ENCODE data around the gene SNX6. TPM values are rescaled to one million over a fixed set of nuclear protein-coding genes. Genes with fewer than 3 reads are reported as not detected.
"Not testable (repeated sequence)": the region's sequence is repeated elsewhere in the genome, so short reads cannot be mapped to it uniquely, and the experiment has no call there.

Gene SNX6
- total and polyA plus RNA-seq, 9 donors: 44.3 to 80.3 (median 64.5) TPM

- Histone ChIP-seq H3K4me3 (no peak overlapping the region), H3K27ac (no peak overlapping the region), H3K36me3 (no peaks in the 10 kb centered on the region), H3K9me3 (no peaks in the 10 kb centered on the region), H3K27me3 (no peaks in the 10 kb centered on the region), H3K4me1 (ENCODE audit: insufficient read depth) (no peaks in the 10 kb centered on the region)
- TF ChIP-seq, protein P1, sequence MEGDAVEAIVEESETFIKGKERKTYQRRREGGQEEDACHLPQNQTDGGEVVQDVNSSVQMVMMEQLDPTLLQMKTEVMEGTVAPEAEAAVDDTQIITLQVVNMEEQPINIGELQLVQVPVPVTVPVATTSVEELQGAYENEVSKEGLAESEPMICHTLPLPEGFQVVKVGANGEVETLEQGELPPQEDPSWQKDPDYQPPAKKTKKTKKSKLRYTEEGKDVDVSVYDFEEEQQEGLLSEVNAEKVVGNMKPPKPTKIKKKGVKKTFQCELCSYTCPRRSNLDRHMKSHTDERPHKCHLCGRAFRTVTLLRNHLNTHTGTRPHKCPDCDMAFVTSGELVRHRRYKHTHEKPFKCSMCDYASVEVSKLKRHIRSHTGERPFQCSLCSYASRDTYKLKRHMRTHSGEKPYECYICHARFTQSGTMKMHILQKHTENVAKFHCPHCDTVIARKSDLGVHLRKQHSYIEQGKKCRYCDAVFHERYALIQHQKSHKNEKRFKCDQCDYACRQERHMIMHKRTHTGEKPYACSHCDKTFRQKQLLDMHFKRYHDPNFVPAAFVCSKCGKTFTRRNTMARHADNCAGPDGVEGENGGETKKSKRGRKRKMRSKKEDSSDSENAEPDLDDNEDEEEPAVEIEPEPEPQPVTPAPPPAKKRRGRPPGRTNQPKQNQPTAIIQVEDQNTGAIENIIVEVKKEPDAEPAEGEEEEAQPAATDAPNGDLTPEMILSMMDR (IDR thresholded peaks at IDR 0.05): no peak
- TF ChIP-seq EP300 (IDR thresholded peaks at IDR 0.05) (no peak), POLR2A (IDR thresholded peaks at IDR 0.05) (no peak)
- 82 to 88% (median 84%) methylated on average over 10 of the region's 10 CpGs for WGBS, 3 donors
- DNase-seq: no peak
- intact Hi-C loops (cut with DNase I): no loop called here
Observed at GRCh38 chr14:34646570-34647255, 16.8 kb upstream of the SNX6 start.

DNA sequence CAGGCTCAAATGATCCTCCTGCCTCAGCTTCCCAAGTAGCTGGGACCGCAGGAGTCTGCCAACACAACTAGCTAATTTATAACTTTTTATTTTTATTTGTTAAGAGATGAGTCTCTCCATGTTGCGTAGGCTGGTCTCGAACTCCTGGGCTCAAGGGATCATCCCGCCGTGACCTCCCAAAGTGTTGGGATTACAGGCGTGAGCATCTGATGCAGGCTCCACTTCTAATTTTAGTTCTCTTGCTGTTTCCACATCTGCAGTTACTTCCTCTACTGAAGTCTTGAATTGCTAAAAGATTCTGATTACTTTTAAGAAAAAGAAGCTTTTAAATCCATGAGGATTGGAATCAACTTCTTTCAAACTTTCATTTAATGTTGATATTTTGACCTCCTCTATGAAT lies 13.4 kb upstream of the SNX6 start:
- TF ChIP-seq, protein P1 (IDR thresholded peaks at IDR 0.05): no peak
- TF ChIP-seq EP300 (IDR thresholded peaks at IDR 0.05) (no peak), POLR2A (IDR thresholded peaks at IDR 0.05) (no peak)
- intact Hi-C loops (cut with DNase I): no loop called here

GRCh38 chr14:34642595-34642994 lies 12.6 kb upstream of the SNX6 start:
- H3K27me3 ChIP-seq: no peaks in the 10 kb centered on the region
- H3K4me3 ChIP-seq: no peak overlapping the region
- no peak for DNase-seq
- no peak overlapping the region for H3K27ac ChIP-seq
- H3K4me1 ChIP-seq (ENCODE audit: insufficient read depth): no peaks in the 10 kb centered on the region
- 83 to 91% (median 88%) methylated on average over 3 of the region's 3 CpGs for WGBS, 3 donors
- intact Hi-C loops (cut with DNase I): no loop called here
- TF ChIP-seq EP300 (IDR thresholded peaks at IDR 0.05) (no peak), POLR2A (IDR thresholded peaks at IDR 0.05) (no peak)
- TF ChIP-seq, protein P1 (IDR thresholded peaks at IDR 0.05): no peak
- no peaks in the 10 kb centered on the region for H3K9me3 ChIP-seq
- H3K36me3 ChIP-seq: no peaks in the 10 kb centered on the region

More for the DNA sequence above, 13.4 kb upstream of the SNX6 start:
- Histone ChIP-seq H3K27ac (no peak overlapping the region), H3K36me3 (no peaks in the 10 kb centered on the region), H3K27me3 (no peaks in the 10 kb centered on the region), H3K4me3 (no peak overlapping the region), H3K9me3 (no peaks in the 10 kb centered on the region), H3K4me1 (ENCODE audit: insufficient read depth) (no peaks in the 10 kb centered on the region)
- DNase-seq: no peak
- 88 to 90% (median 88%) methylated on average over 6 of the region's 6 CpGs for WGBS, 3 donors

GRCh38 chr14:34640826-34641225 lies 10.9 kb upstream of the SNX6 start:
- intact Hi-C loops (cut with DNase I): no loop called here
- TF ChIP-seq EP300 (IDR thresholded peaks at IDR 0.05) (no peak), POLR2A (IDR thresholded peaks at IDR 0.05) (no peak)
- TF ChIP-seq, protein P1 (IDR thresholded peaks at IDR 0.05): no peak

GRCh38 chr14:34634360-34634771 lies 4.4 kb upstream of the SNX6 start:
- H3K27me3 ChIP-seq; intact Hi-C loops (cut with DNase I); DNase-seq; H3K27ac ChIP-seq; H3K4me3 ChIP-seq; H3K4me1 ChIP-seq (ENCODE audit: insufficient read depth); H3K9me3 ChIP-seq; H3K36me3 ChIP-seq: not testable (repeated sequence)
- WGBS, 3 donors: 66 to 82% (median 76%) methylated on average over 9 of the region's 9 CpGs

More at GRCh38 chr14:34640826-34641225, 10.9 kb upstream of the SNX6 start:
- no peaks in the 10 kb centered on the region for H3K27me3 ChIP-seq
- no peaks in the 10 kb centered on the region for H3K4me1 ChIP-seq (ENCODE audit: insufficient read depth)
- no peaks in the 10 kb centered on the region for H3K36me3 ChIP-seq
- H3K4me3 ChIP-seq: no peak overlapping the region
- H3K27ac ChIP-seq: no peak overlapping the region
- 67 to 79% (median 69%) methylated on average over 1 of the region's 1 CpG for WGBS, 3 donors
- no peak for DNase-seq
- H3K9me3 ChIP-seq: no peaks in the 10 kb centered on the region

Data from ovary (tissue), 9 donors.